ENCODE results near the gene GDF2. TPM values are rescaled to one million over a fixed set of nuclear protein-coding genes. Genes with fewer than 3 reads are reported as not detected.

Gene GDF2
- total RNA-seq, 2 donors from 2014 or later, result not detected

DNA sequence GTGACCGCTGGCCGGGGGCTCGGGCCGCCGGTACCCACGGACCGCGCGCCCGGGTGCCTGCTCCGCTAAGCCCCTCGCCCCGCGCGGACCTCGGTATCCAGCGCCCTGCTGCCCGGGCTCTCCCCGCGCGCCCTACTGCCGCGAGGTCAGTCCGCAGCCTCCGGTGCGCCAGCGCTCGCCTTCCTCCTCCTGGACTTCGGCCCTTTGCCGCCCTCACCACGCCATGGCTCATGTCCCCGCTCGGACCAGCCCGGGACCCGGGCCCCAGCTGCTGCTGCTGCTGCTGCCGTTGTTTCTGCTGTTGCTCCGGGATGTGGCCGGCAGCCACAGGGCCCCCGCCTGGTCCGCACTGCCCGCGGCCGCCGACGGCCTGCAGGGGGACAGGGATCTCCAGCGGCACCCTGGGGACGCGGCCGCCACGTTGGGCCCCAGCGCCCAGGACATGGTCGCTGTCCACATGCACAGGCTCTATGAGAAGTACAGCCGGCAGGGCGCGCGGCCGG lies 21.8 kb upstream of the GDF2 start:
- Histone ChIP-seq H3K36me3 (no peaks in the 10 kb centered on the region), H3K27me3 (replicated peaks; ENCODE audit: insufficient read depth) (no peaks in the 10 kb centered on the region), H3K27ac (no peak overlapping the region), H3K9me3 (no peaks in the 10 kb centered on the region), H3K4me3 (peak overlapping the region; percentile 76), H3K4me1 (ENCODE audit: control insufficient read depth in 1 of 2, low read depth in 2 of 2) (peaks cover 14 to 68% of the 10 kb centered on the region in 2 donors)
- DNase-seq (ENCODE audit: low spot score), result no peak
- peak; percentile 39 for TF ChIP-seq CTCF (IDR thresholded peaks at IDR 0.05)
- no peak for ATAC-seq (ENCODE audit: insufficient number of reproducible peaks, low FRiP score, low read depth)

- Histone ChIP-seq H3K36me3 (no peaks in the 10 kb centered on the region), H3K9me3 (no peaks in the 10 kb centered on the region), H3K27ac (no peak overlapping the region), H3K4me3 (no peak overlapping the region), H3K4me1 (ENCODE audit: control insufficient read depth in 1 of 2, low read depth in 2 of 2) (peaks cover 10 to 58% of the 10 kb centered on the region in 2 donors), H3K27me3 (replicated peaks; ENCODE audit: insufficient read depth) (no peaks in the 10 kb centered on the region)
- ATAC-seq (ENCODE audit: insufficient number of reproducible peaks, low FRiP score, low read depth) (no peak), DNase-seq (ENCODE audit: low spot score) (no peak)
- TF ChIP-seq CTCF (IDR thresholded peaks at IDR 0.05), result no peak
Measured at GRCh38 chr10:47301833-47302232, 20.4 kb upstream of the GDF2 start.

- DNase-seq (ENCODE audit: low spot score), result no peak
- Histone ChIP-seq H3K9me3 (no peaks in the 10 kb centered on the region), H3K27me3 (replicated peaks; ENCODE audit: insufficient read depth) (no peaks in the 10 kb centered on the region), H3K36me3 (no peaks in the 10 kb centered on the region), H3K4me3 (no peak overlapping the region), H3K27ac (no peak overlapping the region), H3K4me1 (ENCODE audit: control insufficient read depth in 1 of 2, low read depth in 2 of 2) (peaks cover 10 to 45% of the 10 kb centered on the region in 2 donors)
- no peak for TF ChIP-seq CTCF (IDR thresholded peaks at IDR 0.05)
- no peak for ATAC-seq (ENCODE audit: insufficient number of reproducible peaks, low FRiP score, low read depth)
Measured at GRCh38 chr10:47303105-47303504, 19.1 kb upstream of the GDF2 start.

DNA sequence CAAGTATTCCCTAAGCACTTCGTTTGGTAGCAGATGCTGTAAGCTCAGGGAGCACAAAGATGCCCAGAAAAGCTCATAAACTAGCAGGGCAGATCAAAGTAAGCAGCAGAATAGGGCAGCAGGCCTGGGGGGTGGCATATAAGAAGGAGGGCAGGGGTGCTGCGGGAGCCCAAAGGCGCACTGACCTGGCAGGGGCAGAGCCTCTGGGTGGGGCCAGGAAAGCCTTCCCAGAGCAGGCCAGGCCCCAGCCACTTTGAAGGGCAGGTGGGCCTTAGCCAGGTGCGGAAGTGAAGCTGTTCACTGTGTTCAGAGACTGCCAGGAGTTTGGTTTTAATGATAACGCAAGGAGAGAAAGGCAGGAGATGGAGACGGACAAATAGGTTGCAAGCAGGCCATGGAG lies 18.4 kb upstream of the GDF2 start:
- H3K36me3 ChIP-seq, result no peaks in the 10 kb centered on the region
- no peak overlapping the region for H3K27ac ChIP-seq
- peaks cover 10 to 38% of the 10 kb centered on the region in 2 donors for H3K4me1 ChIP-seq (ENCODE audit: control insufficient read depth in 1 of 2, low read depth in 2 of 2)
- ATAC-seq (ENCODE audit: insufficient number of reproducible peaks, low FRiP score, low read depth) (no peak), DNase-seq (ENCODE audit: low spot score) (no peak)
- H3K27me3 ChIP-seq (replicated peaks; ENCODE audit: insufficient read depth), result no peaks in the 10 kb centered on the region
- no peaks in the 10 kb centered on the region for H3K9me3 ChIP-seq
- no peak for TF ChIP-seq CTCF (IDR thresholded peaks at IDR 0.05)
- no peak overlapping the region for H3K4me3 ChIP-seq

GRCh38 chr10:47305566-47305965 lies 16.7 kb upstream of the GDF2 start:
- no peak for TF ChIP-seq CTCF (IDR thresholded peaks at IDR 0.05)
- Histone ChIP-seq H3K4me3 (no peak overlapping the region), H3K9me3 (no peaks in the 10 kb centered on the region), H3K27me3 (replicated peaks; ENCODE audit: insufficient read depth) (no peaks in the 10 kb centered on the region), H3K27ac (no peak overlapping the region), H3K4me1 (ENCODE audit: control insufficient read depth in 1 of 2, low read depth in 2 of 2) (peaks cover 3 to 23% of the 10 kb centered on the region in 2 donors), H3K36me3 (no peaks in the 10 kb centered on the region)
- ATAC-seq (ENCODE audit: insufficient number of reproducible peaks, low FRiP score, low read depth), result no peak
- no peak for DNase-seq (ENCODE audit: low spot score)

Data from thoracic aorta (tissue), 2 donors.